Stimulated activated CD4-positive, alpha-beta T cell treated with anti-CD3 and anti-CD28 coated beads, Interleukin-4, amount 100 ng/mL, for 48 hours (primary cell): ENCODE data around the gene TBX5.

ENCODE experiments used
- DNase-seq, 2 donors: peaks; one replicate each; pipeline ENCODE4 v3.0.0-alpha.2; 2020; ENCODE audit warnings: low read depth in 2 of 2

Gene TBX5

DNA sequence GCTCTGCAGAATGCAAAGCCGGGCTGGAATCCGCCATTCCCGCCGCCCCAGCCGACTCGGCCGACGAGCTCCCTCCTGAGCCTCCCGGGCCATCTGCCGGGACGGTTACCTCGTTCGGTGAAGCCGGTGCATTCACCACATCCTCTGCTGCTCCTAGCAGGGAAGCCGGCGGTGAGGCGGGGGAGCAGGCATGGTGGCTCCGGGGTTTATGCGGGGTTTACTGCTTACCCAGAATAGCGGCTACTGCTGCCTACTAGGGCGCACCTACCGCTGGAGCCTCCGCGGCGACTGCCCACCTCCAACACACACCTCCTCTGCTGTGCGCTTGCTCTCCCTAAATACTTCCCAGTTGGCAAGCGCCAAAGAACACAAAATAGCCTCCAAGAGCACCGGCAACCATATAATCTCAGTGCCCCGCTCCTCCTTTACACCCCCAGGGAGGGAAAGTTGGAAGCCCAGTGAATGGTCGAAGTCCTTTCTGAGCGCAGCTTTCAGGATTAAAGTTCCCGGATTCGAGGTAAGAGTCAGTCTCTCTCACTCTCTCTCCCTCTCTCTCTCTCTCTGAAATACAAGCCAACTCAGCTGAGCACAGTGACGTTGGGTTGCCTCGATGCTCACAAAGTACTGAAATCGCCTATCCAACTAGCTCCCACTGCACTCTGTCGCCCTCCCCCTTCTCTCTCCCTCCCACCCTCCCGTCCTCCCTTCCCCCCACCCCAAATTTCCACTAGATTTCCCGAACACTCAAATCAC lies at the start of gene TBX5:
Gene TBX5 (minus strand): TSS at position 626 of the 753 bp plus-strand sequence. CDS start 2,246 bp downstream, outside the sequence.
- DNase-seq, result no peak

DNA sequence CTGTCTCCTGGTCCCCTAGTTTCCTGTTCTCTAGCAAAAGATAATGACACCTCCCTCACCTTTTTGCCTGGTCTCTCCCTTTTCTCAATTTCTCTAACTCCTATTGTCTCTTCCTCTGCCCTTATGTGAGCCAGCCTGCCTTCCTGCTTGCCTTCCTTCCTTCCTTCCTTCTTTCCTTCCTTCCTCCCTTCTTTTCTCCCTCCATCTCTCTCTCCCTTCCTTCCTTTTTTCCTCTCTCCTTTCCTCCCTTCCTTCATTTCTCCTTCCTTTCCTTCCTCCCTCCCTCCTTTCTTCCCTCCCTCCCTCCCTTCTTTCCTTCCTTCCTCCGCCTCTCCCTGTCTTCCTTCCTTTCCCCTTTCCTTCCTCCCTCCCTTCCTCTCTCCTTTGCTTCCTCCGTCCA lies 45.7 kb upstream of the TBX5 start:
- DNase-seq, result no peak

DNA sequence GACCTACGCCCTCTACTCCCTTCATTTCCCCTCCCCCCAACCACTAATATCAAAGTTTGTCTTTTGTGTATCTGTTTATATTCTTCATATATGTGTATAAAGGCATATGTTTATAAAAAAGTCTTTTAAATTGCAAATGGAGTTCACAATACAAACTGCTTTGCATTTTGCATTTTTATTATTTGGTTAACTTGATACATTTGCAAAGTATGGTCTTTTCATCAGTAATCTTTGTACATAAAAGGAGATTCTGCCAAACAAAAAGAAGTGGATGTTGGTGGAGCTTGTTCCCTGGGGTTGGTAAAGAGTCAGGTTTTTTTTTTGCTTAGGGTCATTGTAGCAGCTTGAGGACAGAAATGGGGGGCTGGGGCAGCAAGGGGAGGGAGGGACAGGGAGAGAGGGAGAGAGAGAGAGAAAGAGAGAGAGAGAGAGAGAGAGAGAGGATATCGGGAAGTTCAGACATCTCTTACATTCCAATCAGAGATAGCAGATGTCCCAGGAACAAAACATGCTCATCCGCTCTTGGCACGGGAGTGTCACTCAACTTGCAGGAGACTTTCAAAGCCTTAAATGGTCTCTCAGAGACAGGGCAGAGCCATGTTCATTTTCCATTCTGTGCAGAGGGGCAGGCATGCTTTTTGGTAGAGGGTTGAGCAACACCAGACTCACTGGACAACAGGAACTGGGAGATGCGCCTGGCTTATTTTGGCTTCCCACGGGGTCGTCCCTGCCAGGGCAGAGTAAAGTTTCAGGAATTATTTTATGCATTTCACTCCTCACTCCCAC lies 44.8 kb upstream of the TBX5 start:
- no peak for DNase-seq

DNA sequence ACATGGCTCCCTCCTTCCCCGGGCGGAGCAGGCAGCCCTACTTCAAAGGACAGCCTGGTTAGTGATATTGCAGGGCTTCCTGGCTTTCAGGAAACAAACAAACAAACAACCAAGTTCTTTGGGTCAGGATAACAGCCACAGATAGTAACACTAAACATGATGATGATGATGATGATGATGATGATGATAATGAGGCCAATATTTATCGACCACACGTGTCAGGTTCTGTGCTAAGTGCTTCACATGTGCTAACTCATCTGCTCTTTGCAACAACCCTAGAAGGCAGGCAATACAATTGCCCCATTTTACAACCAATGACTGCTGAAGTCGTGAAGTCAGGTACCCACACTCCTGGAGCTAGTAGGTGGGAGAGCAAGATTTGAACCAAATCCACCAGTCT lies 44.1 kb upstream of the TBX5 start:
- no peak for DNase-seq

DNA sequence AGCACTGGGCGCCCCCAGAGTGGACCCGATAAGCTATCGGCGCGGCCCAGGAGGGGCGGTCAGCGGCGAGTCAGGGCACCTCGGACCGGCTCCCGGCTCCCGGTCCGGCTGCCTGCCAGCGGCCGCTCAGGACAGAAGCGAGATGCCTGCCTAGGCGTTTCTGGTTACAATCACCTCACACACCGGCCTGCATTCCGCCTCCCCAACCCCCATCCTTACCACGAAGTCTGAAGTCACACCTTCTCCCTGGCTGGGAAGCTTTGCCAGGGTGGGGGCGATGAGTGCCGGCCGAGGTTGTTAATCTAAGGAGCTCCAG lies 42.6 kb upstream of the TBX5 start:
- DNase-seq, result no peak

DNA sequence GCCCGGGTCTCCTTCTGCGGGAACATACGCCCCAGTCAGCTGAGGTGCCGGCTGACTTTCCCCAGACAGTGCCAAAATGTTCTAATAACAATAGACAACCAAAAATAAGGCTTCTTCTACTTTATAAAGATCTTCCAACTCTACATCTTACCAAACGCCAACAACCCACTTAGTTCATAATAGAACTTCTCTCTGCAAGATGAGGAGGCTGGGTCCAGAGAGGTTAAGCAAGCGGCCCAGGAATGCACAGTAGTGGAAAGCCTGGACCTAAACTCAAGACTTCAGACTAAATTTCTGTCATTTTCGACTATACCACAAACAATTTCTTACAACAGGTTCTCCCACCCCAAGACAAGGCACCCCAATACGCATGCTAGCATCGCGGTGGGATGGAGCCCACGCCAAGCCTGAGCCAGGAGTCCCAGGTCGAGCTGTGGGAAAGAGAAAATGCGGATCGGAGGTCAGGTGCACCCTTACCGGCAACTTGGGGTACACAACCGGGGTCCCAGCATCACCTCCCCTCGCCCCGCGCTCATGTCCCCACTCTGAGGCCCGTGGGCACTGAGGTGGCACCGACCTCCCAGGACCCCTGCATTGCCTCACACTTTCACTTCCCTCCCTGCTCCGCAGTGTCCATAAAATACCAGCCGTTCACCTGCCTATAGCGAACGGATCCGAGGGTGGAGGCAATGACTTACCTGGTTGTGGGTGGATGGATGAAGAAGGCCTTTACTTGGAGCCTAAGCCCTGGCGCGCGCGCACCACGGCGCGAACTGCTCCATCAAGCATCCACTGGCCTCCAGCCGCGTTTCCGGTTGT lies 42.1 kb upstream of the TBX5 start:
- no peak for DNase-seq

DNA sequence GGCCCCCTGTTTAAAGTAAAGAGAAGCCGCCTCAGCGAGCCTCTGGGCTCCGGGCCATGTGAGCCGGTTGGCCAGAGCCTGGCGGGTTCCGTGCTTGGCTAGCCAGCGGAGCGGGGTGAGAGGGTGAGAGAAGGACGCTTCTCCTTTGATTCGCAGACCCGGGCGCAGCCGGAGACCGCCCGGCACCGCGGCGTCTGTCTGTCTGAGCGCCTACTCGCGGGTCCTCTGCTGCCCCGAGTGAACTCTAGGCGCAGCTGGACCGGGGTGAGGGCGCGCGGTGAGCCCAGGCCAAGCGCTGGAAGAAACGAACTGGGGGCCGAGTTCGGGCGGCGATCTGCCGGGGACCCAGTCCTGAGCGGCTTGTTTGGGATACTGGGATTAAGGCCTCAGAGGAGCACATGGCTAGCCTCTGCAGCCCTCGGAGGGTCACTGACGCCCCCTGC lies 41.4 kb upstream of the TBX5 start:
- DNase-seq, result no peak

DNA sequence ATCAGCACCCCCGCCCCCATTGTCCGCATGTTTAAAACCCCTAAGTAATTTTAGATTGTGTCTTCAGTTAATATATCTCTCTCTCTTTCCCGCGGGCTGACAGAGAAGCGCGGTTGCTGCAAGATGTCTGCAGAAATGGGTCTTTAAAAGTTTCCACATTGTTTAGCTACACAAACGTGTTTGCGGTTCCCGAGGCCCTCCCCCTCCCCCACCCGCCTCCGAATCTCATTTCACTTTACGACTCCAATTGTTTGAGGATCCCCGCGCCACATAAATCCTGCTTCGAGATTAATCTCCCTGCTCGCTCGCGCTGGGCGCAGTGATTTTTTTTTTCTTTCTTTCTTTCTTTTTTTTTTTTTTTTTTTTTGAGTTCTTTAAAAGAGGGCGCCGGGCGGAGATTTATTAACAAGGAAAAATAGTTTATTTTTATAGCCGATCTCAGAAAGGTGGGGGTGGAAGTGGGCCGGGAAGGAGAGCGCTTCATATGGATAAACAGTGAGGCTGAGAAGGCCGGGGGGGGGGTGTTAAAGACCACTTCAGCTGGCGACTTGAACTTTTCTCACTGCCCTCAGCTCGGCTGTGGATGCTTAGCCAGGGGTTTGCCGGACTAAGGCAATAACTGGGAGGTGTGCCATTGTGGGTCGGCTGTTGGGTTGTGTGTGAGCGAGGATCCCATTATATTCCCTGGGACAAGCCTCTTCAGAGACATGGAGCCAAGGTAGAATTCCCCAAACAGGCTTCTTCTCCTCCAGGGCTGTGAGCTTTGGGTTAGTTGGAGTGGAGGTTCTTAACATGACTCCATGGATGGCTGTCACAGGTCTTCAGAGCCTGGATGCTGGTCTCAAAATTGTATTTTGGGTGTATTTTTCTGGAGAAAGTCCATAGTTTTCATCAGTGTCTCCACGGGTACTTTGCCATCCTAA lies 39.7 kb upstream of the TBX5 start:
- no peak for DNase-seq

DNA sequence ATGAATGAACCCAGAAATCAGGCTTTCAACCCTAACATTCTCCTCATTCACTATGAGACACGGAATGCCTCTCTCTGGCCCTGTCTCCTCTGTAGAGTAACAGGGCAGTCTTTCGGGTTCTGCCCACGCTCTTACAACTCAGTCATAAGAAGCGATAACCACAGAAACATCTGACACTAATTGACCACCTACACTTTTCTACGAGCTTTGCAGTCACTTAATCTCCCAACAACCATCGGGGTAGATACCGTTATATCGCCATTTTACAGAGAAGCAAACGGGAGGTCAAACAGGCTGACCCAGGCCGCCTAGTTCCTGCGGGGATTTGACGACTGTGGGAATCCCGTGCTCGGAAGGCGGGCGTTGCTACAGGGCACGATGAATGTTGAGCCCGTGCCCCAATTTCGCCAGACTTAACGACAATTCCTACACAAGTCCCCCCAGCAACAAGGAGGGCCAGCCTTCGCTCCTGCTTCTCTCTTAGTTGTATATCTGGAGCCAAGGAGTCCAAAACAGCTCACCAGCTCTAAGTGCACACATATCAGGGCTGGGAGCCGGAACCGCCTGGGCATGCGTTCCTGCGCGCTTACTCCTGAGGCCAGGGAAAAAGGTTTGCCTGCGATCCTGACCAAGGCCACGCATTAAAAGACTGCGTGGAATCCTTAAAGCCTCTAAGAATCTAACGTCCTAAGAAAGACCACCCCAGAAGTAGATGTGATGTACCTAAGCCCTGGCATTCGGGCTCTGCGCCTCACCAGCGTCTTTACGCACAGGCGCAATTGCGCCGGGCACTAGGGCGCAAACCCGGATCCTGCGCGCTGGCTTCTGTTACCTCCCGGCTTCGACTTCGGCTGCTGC lies 38.7 kb upstream of the TBX5 start:
- no peak for DNase-seq

DNA sequence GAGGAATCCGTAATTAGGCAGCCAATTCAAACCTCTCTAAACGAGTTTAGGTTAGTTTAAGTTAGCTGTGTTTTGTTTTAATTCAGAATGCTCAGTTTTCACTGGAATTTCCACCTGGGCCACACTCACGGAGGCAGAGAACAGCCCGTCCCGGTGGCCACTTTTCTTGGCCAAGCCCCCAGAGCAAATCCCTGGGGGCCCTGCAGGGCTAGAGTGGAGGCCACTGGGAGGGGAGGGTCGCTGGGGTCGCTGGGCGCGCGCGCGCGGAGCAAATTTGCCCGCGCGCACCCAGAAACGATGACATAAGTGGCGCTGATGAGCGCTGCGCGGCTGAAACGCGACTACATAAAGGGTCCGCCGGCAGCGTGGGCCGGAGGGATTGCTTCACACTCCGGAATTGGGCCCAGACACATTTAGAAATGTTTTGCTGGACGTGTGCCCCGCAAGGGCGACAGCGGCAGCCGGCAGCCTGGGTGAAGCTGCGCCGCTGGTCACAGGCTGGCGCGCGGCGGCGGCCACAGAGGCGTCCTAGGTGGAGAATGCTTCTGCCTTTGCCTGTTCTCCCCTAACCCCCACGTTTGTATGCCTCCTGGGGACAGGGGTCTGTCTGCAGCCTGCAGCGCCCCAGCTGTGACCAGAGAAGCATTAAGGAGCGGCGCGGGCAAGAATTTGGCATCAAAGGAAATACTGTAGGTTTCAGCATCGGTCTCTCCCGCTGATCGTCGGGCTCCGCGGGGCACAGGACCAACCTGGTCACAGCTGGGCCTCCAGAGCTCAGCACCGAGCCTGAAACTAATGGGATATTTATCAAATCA lies 37.9 kb upstream of the TBX5 start:
- DNase-seq, result no peak

DNA sequence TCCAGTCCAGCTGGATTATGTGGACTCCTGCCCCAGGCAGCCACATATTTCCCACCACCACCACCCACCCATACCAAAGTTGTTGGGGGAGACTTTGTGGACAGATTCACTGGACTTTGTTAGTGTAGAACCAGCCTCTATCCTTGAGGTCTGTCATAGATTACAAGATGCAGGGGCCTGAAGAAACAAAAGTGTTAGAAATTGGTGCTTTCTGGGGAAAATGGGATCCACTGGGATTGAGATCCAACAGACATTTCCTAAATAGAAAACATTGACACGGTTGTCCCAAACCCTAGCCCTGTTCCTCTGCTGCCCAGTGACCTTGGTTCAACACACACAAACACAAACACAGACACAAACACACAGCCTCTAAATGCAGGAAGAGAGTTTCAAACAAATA lies 36.6 kb upstream of the TBX5 start:
- DNase-seq, result no peak

DNA sequence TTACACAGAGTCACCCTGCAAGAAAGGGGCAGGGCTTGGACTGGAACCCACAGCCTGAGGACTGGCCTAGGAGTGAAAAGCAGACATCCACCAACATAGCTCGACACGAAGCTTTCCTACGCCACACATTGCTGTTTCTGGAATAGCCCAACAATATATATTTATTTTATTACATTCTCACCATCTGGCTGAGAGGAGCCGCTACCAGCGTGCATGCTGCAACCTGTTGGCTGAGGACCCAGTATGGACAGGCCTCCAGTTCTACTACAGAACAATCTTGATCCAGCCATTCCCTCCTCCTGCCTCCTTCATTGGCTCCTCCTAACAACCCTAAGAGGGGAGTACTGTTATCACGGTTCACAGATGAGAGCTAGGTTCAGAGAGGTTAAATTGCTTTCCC lies 35.6 kb upstream of the TBX5 start:
- no peak for DNase-seq

DNA sequence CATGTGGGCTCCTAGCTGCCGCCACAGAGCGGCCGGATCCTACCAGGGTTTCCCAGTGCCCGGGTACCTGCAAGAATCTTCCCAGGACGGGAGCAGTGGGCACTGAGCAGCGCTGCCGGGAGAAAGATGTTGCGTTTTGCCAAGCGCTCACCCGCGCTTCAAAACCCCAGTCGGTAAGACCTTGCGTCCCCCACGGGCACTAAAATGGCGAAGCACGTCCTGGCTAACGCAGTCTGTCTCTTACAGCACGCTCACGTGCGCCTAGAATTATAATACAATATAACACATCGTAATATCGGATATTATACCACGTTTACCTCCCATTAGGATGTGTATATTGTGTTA lies 35.1 kb upstream of the TBX5 start:
- DNase-seq, result no peak

DNA sequence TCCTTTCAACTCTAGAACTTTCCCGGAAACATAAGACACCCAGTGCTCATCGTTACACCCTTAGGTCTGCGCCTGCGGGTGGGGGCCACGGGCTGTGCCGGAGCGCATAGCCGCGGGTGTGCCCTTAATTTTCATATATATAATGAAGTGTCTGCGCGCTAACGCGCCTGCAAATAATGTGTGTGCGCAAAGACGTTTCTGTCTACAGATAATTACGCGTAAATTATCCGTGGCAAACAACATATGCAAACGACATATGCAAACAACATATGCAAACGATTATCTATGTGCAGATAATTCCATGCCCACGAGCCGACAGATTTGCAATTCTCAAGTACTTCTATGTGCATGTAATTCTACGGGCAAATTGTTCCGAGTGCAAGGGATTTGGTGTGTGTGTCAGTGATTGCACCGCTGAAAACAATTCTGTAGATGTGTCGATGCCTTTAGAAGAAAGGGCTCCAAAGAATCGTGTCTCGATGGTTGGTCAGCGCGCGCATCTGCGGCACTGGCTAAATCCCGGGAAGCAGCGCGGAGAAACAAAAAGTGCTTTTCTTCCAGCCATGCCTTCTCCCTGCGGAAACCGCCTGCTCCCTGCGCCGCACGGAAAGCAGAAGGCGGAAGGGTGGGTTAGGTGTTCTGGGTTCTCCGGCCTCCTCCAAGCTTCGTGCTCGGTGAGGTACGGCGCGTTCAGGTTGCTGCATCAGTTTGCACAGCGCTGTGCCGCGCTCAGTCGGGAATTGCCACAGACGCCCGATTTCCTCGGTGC lies 34.5 kb upstream of the TBX5 start:
- DNase-seq, result no peak

DNA sequence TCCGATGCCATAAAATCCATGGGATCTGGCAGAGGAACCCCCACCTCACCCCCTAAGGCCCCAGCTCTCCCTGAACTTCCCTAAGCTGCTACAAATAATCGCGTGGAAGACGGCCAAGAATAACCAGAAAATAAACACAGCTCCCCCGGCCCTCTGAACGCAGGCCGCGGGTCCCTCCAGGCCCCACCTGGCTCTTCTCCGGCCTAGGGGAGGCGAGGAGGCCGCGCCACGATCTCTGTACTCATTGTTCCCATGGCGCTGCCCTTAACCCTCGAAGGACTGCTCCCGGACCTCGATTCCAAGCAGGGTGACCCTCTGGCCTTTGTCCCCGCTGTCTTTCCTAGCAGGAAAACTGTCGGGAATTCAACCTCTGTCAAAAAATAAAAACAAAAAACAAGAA lies 33.9 kb upstream of the TBX5 start:
- no peak for DNase-seq

DNA sequence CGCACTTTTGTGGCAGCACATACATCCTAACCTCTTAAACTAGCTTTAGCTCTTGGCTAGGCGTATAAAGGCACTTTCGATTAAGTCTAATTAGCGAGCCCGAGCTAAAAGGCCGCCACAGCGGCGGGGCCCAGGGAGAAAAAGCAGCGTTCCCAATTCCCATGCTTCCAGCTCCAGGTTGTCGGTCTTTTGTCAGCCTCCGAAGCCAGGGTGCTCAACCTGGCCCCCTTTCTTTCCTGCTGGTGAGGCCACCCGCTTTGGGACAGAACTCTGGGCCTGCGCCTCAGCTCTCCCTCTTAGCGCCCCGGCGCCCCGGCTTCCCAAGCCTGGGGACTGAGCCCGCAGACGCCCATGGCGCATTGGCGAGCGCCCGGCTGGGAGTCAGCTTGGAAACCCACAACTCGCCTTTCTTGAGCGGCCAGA lies 33.3 kb upstream of the TBX5 start:
- no peak for DNase-seq

DNA sequence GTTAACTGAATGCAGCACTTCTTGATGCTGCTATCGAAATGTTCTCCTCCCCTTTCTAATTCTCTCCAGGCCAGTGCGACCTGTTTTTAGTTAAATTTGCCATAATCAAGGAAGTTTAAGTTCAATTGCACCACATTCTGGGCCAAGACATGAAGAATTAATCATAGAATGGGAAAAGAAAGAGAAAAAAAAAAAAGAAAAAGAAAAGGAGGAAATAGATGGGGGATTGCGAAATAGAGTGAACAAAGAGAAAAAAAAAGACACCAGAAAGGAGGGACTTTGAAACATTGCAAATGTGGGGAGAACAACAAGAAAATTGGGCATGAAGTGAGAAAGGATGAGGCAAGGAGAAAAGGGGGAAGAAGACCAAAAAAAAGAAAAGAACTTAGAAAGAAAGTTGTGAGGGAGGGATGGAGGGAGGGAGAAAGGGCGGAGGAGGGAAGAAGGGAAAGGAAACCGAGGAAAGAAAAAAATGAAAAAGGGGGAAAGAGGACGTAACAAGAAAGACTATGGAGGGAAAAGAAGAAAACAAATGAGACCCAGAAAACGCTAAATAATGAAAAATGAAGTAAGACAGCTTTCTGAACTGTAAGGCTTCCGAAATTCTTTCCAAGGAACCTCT lies 32.8 kb upstream of the TBX5 start:
- DNase-seq, result no peak

DNA sequence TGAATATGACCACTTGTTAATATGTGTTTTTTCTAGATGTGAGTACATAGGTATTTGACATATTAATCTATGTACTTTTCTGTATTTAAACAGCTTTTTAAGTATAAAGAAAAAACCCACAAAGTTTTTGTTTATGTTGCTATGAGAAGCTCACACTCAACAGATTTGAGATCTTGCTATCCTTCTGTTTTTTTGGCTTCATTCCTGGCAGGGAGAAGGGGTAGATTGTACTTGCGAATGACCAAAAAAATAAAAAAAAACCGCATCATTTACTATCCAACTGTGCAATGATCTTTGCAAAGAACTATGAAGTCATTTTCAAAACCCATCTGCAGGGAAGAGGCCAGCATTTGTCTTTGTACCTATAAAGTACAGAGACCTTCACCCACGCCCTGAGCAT lies 28.4 kb upstream of the TBX5 start:
- no peak for DNase-seq

DNA sequence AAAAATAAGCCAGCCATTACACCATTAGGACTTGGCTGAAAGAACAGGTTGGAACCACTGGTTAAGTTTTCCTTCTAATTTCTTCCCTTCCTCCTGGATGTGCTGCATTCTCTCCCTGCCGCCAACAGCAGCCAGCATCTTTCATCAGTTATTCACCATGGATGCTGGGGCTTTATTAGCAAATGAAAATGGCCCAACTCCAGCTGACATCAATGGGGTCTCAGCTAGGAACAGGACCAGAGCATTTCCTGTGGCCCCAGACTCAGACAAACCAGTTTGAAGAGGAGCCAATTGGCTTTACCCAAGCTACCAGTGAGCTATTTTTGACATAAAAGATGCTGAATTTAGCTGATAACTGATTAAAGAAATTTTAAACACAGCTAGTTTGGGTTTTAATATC lies 26.0 kb upstream of the TBX5 start:
- DNase-seq, result no peak
